ENCODE data around the gene AGBL5.

DNA sequence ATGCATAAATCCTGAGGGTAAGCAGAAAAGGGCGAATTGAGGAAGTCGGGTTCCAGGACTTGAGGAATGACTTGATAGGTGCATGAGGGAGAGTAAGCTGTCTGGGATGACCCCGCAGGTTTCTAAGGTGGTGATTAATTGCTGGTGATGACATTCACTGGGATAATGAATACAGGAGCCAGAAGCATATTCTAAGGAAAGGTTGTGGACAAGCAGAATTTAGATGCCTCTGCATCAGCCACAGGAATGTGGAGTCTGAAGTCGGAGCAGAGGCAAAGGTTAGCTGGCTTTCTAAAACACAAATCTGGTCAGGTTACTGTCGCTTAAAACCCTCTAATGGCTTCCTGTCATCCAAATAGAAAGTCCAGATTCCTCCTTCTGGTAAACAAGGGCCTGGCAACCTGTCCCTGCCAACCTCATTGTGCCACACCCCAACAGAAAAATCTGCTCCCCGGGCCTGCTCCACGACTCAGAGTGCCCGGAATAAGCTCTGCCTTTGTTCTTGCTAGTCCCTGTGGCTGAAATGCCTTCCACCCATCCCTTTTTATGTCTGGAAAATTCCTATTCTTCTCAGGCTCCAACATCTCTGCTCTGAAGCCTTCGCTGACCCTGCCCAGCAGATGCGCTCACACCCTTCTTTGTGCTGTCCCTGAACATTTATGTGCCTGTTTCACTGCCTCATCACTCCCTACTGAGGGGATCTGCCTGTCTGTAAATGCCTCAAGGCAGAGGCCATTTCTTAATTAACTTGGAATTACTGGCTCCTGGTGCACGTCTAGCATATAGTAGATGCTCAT, 30.0 kb upstream of the AGBL5 start:
- TF ChIP-seq, protein P1, sequence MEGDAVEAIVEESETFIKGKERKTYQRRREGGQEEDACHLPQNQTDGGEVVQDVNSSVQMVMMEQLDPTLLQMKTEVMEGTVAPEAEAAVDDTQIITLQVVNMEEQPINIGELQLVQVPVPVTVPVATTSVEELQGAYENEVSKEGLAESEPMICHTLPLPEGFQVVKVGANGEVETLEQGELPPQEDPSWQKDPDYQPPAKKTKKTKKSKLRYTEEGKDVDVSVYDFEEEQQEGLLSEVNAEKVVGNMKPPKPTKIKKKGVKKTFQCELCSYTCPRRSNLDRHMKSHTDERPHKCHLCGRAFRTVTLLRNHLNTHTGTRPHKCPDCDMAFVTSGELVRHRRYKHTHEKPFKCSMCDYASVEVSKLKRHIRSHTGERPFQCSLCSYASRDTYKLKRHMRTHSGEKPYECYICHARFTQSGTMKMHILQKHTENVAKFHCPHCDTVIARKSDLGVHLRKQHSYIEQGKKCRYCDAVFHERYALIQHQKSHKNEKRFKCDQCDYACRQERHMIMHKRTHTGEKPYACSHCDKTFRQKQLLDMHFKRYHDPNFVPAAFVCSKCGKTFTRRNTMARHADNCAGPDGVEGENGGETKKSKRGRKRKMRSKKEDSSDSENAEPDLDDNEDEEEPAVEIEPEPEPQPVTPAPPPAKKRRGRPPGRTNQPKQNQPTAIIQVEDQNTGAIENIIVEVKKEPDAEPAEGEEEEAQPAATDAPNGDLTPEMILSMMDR (IDR thresholded peaks at IDR 0.05 in 8 of 11, conservative IDR thresholded peaks at IDR 0.05 in 3 of 11): no peak
- TF ChIP-seq POLR2AphosphoS5 (IDR thresholded peaks at IDR 0.05): no peak

All from spleen (tissue), 7 donors.